BJ (cell line): ENCODE data around the gene ZNF217. TPM values are rescaled to one million over a fixed set of nuclear protein-coding genes. Genes with fewer than 3 reads are reported as not detected.
"Not testable (repeated sequence)": the region's sequence is repeated elsewhere in the genome, so short reads cannot be mapped to it uniquely, and the experiment has no call there.

Experiments
- CTCF ChIA-PET: fragments of 350-600 bp; formaldehyde crosslinking; extraction: SDS; loops from one replicate; lab custom pipeline; 2021; ENCODE audit warnings: antibody characterized with exemption, inconsistent platforms; lab: Yijun Ruan, JAX
- POLR2A ChIA-PET: fragments of 300-600 bp; sonication (Branson Sonifier 250); formaldehyde crosslinking; extraction: SDS; loops from one replicate; lab custom pipeline; 2021; ENCODE audit warnings: antibody characterized with exemption; lab: Charles Lee
- DNase-seq: peaks from one replicate; pipeline ENCODE4 v3.0.0-alpha.2; 2011; ENCODE audit warnings: low read depth
- H3K27me3 ChIP-seq: 2 replicates; pipeline ENCODE4 v1.6.0; 2011; ENCODE audit warnings: low read length; ENCODE audit not compliant: control insufficient read depth, insufficient read depth
- H3K36me3 ChIP-seq: 2 replicates; pipeline ENCODE4 v1.5.1; 2011; ENCODE audit warnings: low read length; ENCODE audit not compliant: control insufficient read depth, insufficient read depth
- H3K4me3 ChIP-seq: 2 replicates; pipeline ENCODE4 v1.5.1; 2011; ENCODE audit warnings: low read depth, mild to moderate bottlenecking, control low read depth, low read length
- polyA plus RNA-seq: library from polyadenylated mRNA; depleted of rRNA; stranded (reverse); fragments of >200 nt; gene quantifications from 2 replicates; pipeline ENCODE4 v1.2.3, GENCODE V29; 2011
- TF ChIP-seq, protein P1 (sequence below): IDR thresholded peaks from 2 replicates; pipeline ENCODE4 v1.5.1; 2011; ENCODE audit warnings: low read depth, mild to moderate bottlenecking, control low read depth, inconsistent platforms, low read length, moderate library complexity; ENCODE audit not compliant: insufficient read depth

The ZNF217 gene
- polyA plus RNA-seq, 1 experiment: 9.4 TPM

- no peak overlapping the region for H3K4me3 ChIP-seq
- DNase-seq: no peak
- TF ChIP-seq, protein P1, sequence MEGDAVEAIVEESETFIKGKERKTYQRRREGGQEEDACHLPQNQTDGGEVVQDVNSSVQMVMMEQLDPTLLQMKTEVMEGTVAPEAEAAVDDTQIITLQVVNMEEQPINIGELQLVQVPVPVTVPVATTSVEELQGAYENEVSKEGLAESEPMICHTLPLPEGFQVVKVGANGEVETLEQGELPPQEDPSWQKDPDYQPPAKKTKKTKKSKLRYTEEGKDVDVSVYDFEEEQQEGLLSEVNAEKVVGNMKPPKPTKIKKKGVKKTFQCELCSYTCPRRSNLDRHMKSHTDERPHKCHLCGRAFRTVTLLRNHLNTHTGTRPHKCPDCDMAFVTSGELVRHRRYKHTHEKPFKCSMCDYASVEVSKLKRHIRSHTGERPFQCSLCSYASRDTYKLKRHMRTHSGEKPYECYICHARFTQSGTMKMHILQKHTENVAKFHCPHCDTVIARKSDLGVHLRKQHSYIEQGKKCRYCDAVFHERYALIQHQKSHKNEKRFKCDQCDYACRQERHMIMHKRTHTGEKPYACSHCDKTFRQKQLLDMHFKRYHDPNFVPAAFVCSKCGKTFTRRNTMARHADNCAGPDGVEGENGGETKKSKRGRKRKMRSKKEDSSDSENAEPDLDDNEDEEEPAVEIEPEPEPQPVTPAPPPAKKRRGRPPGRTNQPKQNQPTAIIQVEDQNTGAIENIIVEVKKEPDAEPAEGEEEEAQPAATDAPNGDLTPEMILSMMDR: no peak
- peaks cover 10% of the 10 kb centered on the region for H3K36me3 ChIP-seq
- ChIA-PET POLR2A (no interaction called here), CTCF (interaction anchor here (1.3 kb wide), 1 partner anchor 375 kb away, joined by 5 read pairs; no protein-coding TSS in a partner anchor)
- no peaks in the 10 kb centered on the region for H3K27me3 ChIP-seq
These were observed 28.4 kb downstream of the ZNF217 start for GRCh38 chr20:53565254-53565653.

GRCh38 chr20:53562104-53562764, 31.4 kb downstream of the ZNF217 start:
- DNase-seq, H3K4me3 ChIP-seq, H3K27me3 ChIP-seq, H3K36me3 ChIP-seq: not testable (repeated sequence)
- CTCF ChIA-PET: interaction anchor here (0.6 to 1.7 kb wide), 3 partner anchors 378 to 638 kb away, joined by 3 read pairs; no protein-coding TSS in a partner anchor
- POLR2A ChIA-PET: interaction anchor here (0.6 kb wide), 1 partner anchor 1255 kb away, joined by 7 read pairs; no protein-coding TSS in a partner anchor

DNA sequence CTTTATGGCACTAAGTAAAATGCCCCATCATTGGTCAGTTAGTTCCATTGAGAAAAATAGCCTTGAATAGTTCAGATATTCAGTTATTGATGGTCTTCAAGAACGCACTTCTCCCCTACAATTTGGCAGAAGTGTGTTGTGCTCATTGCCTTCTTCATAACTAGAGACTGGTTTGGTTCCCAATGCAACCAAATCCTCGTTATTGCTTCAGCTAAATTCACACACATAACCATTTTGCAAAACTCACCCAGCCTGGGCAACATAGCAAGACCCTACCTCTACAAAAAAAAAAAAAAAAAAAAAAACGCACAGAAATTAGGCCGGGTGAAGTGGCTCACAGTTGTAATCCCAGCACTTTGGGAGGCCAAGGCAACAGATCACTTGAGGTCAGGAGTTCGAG, 32.1 kb downstream of the ZNF217 start:
- CTCF ChIA-PET: interaction anchor here (1.3 to 1.7 kb wide), 2 partner anchors 379 to 639 kb away, joined by 3 read pairs; no protein-coding TSS in a partner anchor
- TF ChIP-seq, protein P1: no peak
- Histone ChIP-seq H3K27me3 (no peaks in the 10 kb centered on the region), H3K4me3 (no peak overlapping the region), H3K36me3 (peaks cover 2% of the 10 kb centered on the region; the same call in 1 of the 2 replicates)
- POLR2A ChIA-PET: no interaction called here
- no peak for DNase-seq

DNA sequence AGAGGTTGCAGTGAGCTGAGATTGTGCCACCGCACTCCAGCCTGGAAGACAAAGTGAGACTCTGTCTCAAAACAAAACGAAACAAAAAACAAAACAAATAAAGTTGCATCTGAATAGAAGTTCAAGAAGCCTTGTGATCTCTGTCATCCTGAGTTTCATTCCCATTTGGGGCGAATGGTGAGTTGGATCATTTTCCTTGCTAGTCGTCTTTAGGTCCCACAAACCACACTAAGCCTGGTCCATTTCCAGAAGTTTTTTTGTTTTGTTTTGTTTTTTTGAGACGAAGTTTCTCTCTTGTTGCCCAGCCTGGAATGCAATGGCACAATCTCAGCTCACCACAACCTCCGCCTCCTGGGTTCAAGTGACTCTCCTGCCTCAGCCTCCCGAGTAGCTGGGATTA, 33.8 kb downstream of the ZNF217 start:
- Histone ChIP-seq H3K27me3 (no peaks in the 10 kb centered on the region), H3K36me3 (0 out of 2 replicates have a peak, but pooled peaks cover under 1% of the 10 kb centered on the region), H3K4me3 (no peak overlapping the region)
- ChIA-PET POLR2A (no interaction called here), CTCF (interaction anchor here (1.4 kb wide), 1 partner anchor 9 kb away, joined by 4 read pairs; no protein-coding TSS in a partner anchor)
- no peak for DNase-seq
- TF ChIP-seq, protein P1: no peak

- ChIA-PET CTCF (interaction anchor here (1.1 kb wide), 1 partner anchor 9 kb away, joined by 5 read pairs; no protein-coding TSS in a partner anchor), POLR2A (no interaction called here)
- Histone ChIP-seq H3K27me3 (no peaks in the 10 kb centered on the region), H3K36me3 (no peaks in the 10 kb centered on the region), H3K4me3 (no peak overlapping the region)
- DNase-seq: no peak
- TF ChIP-seq, protein P1: no peak
These were observed 36.5 kb downstream of the ZNF217 start for GRCh38 chr20:53557130-53557529.
